Activated B cell treated with CpG ODN at 0.5 μM for 24 hours (primary cell): ENCODE measurements around the gene PSRC1. TPM values are rescaled to one million over a fixed set of nuclear protein-coding genes. Genes with fewer than 3 reads are reported as not detected.

Experiments
- ATAC-seq: fragments of 200-7000 bp; cut with Tn5 transposase; one replicate; pipeline ENCODE4 v1.10.0; 2021; ENCODE audit warnings: low read depth, mild to moderate bottlenecking, moderate library complexity
- CTCF ChIA-PET: fragments of 350-600 bp; sonication (Branson Sonifier 250); formaldehyde crosslinking; loops from one replicate; lab custom pipeline; 2021; ENCODE audit warnings: antibody characterized with exemption; lab: Charles Lee
- POLR2A ChIA-PET: fragments of 350-600 bp; sonication (Branson Sonifier 250); formaldehyde crosslinking; loops from one replicate; lab custom pipeline; 2021; ENCODE audit warnings: antibody characterized with exemption; lab: Charles Lee
- DNase-seq: peaks from one replicate; pipeline ENCODE4 v3.0.0; 2022
- H3K27ac Mint-ChIP-seq: one replicate; pipeline ENCODE4 v1.8.0; 2020; ENCODE audit warnings: mixed read lengths
- H3K27me3 Mint-ChIP-seq: one replicate; pipeline ENCODE4 v1.8.0; 2021; ENCODE audit warnings: mixed read lengths
- H3K36me3 Mint-ChIP-seq: one replicate; pipeline ENCODE4 v1.8.0; 2021; ENCODE audit warnings: low read depth, mixed read lengths
- H3K4me1 Mint-ChIP-seq: one replicate; pipeline ENCODE4 v1.8.0; 2021; ENCODE audit warnings: mixed read lengths
- H3K4me3 Mint-ChIP-seq: one replicate; pipeline ENCODE4 v1.8.0; 2020; ENCODE audit warnings: mild to moderate bottlenecking, mixed read lengths
- H3K9me3 Mint-ChIP-seq: one replicate; pipeline ENCODE4 v1.8.0; 2020; ENCODE audit warnings: mixed read lengths
- intact Hi-C: fragments of 100-400 bp; cut with micrococcal nuclease; formaldehyde crosslinking; loops from one replicate; pipeline ENCODE4 v1.15.1; 2024
- total RNA-seq: library from RNA; stranded (reverse); gene quantifications from 2 replicates; pipeline ENCODE4 v1.2.3, GENCODE V29; 2022
- TF ChIP-seq, protein P1 (sequence below): fragments of 200-600 bp; IDR thresholded peaks from one replicate; pipeline ENCODE4 v1.8.0; 2022; ENCODE audit warnings: antibody characterized with exemption, mild to moderate bottlenecking

PSRC1 gene
- total RNA-seq, 1 donor from 2014 or later = not detected

DNA sequence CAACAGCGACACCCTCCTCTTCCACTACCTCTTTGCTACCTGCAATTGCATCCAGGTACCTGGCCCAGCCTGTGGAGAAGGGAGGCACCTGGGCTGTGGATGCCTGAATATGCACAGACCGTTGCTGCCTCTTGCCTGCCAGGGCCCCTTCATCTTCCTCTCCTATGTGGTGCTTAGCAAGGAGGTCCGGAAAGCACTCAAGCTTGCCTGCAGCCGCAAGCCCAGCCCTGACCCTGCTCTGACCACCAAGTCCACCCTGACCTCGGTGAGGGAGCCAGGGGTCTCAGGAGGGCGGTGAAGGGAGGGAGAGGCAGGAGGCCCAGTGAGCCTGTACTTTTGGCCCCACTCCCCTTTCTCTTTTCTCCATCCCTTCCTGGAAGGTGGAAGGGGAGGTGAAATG is 11.5 kb downstream of the PSRC1 start:
- DNase-seq = no peak
- H3K4me1 Mint-ChIP-seq = no peaks in the 10 kb centered on the region
- no peak overlapping the region for H3K4me3 Mint-ChIP-seq
- ATAC-seq = no peak
- H3K27me3 Mint-ChIP-seq = no peaks in the 10 kb centered on the region
- H3K36me3 Mint-ChIP-seq = no peaks in the 10 kb centered on the region
- TF ChIP-seq, protein P1, sequence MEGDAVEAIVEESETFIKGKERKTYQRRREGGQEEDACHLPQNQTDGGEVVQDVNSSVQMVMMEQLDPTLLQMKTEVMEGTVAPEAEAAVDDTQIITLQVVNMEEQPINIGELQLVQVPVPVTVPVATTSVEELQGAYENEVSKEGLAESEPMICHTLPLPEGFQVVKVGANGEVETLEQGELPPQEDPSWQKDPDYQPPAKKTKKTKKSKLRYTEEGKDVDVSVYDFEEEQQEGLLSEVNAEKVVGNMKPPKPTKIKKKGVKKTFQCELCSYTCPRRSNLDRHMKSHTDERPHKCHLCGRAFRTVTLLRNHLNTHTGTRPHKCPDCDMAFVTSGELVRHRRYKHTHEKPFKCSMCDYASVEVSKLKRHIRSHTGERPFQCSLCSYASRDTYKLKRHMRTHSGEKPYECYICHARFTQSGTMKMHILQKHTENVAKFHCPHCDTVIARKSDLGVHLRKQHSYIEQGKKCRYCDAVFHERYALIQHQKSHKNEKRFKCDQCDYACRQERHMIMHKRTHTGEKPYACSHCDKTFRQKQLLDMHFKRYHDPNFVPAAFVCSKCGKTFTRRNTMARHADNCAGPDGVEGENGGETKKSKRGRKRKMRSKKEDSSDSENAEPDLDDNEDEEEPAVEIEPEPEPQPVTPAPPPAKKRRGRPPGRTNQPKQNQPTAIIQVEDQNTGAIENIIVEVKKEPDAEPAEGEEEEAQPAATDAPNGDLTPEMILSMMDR = no peak
- H3K27ac Mint-ChIP-seq = no peak overlapping the region
- CTCF ChIA-PET = no interaction called here
- POLR2A ChIA-PET = no interaction called here
- H3K9me3 Mint-ChIP-seq = no peaks in the 10 kb centered on the region
- intact Hi-C loops = no loop called here

DNA sequence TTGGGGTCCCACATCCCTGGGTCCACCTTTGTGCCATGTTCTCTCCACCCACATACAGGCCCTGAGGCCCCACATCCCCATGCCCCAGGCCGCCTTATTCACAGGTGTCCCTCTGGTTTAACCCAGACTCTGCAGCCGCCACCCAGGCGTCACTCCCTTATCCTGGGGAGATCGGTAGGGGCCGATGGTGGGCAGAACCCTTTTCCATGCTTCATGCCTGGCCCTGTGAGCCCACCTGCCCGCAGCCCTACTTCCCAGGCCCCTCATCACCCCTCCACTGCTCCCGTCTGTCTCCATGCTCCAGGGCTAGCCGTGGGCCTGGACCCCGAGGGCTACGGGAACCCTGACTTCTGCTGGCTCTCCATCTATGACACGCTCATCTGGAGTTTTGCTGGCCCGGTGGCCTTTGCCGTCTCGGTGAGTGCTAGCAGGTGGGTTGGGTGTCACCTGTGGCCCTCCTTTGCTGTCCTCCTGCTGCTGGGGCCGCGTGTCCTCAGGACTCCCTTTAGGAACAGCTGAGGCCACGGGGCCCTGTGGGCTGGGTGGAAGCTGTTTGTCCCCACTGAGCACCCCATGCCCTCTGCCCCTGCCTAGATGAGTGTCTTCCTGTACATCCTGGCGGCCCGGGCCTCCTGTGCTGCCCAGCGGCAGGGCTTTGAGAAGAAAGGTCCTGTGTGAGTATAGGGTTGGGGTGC is 12.2 kb downstream of the PSRC1 start:
- intact Hi-C loops = no loop called here
- CTCF ChIA-PET = no interaction called here
- DNase-seq (no peak), ATAC-seq (no peak)
- Mint-ChIP-seq H3K4me1 (no peaks in the 10 kb centered on the region), H3K36me3 (no peaks in the 10 kb centered on the region), H3K9me3 (no peaks in the 10 kb centered on the region), H3K27me3 (no peaks in the 10 kb centered on the region), H3K27ac (no peak overlapping the region), H3K4me3 (no peak overlapping the region)
- POLR2A ChIA-PET = no interaction called here
- TF ChIP-seq, protein P1 = no peak

DNA sequence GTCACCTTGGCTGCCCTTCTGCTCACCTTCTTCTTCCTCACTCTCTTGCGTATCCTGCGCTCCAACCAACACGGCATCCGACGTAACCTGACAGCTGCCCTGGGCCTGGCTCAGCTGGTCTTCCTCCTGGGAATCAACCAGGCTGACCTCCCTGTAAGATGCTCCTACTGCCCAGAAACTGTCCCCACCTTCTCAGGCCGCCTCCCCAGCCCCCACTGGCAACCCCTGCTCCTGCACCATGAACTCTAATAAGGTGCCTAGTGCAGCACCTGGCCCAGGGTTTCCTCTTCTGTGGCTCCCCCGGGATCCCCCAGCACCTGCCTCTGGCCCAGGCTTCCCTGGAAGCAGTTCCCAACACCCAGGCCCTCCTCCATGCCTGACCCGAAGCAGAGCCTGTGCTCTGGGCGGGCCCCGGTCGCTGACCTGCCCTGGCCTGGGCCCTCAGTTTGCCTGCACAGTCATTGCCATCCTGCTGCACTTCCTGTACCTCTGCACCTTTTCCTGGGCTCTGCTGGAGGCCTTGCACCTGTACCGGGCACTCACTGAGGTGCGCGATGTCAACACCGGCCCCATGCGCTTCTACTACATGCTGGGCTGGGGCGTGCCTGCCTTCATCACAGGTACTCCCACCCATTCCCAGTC is 12.8 kb downstream of the PSRC1 start:
- ATAC-seq (no peak), DNase-seq (no peak)
- ChIA-PET POLR2A (no interaction called here), CTCF (no interaction called here)
- intact Hi-C loops = no loop called here
- H3K27ac Mint-ChIP-seq = no peak overlapping the region
- no peaks in the 10 kb centered on the region for H3K4me1 Mint-ChIP-seq
- TF ChIP-seq, protein P1 = no peak
- no peak overlapping the region for H3K4me3 Mint-ChIP-seq
- H3K36me3 Mint-ChIP-seq = no peaks in the 10 kb centered on the region
- H3K27me3 Mint-ChIP-seq = no peaks in the 10 kb centered on the region
- H3K9me3 Mint-ChIP-seq = no peaks in the 10 kb centered on the region

DNA sequence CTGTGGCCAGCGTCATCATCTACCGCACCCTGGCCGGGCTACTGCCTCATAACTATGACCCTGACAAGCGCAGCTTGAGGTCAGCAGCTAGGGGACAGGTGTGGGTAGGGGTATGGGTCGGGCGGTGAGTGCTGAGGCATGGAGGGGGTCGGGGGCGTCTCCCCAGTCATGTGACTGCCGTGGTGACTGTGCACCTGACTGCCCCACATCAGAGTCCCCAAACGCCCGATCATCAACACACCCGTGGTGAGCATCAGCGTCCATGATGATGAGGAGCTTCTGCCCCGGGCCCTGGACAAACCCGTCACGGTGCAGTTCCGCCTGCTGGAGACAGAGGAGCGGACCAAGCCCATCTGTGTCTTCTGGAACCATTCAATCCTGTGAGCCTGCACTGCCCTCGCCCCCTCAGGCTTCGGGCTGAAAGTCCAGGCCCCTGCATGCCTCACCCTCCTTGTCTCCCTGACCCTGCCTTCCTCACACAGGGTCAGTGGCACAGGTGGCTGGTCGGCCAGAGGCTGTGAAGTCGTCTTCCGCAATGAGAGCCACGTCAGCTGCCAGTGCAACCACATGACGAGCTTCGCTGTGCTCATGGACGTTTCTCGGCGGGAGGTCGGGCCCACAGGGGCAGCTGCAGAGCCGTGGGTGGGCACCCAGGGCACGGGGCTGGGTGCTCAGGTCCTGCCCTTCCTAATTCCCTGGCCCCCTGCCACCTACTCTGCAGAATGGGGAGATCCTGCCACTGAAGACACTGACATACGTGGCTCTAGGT is 13.5 kb downstream of the PSRC1 start:
- no peaks in the 10 kb centered on the region for H3K36me3 Mint-ChIP-seq
- intact Hi-C loops = no loop called here
- ATAC-seq = no peak
- ChIA-PET CTCF (no interaction called here), POLR2A (interaction anchor here (0.6 kb wide), 1 partner anchor 122 kb away, joined by 3 read pairs; no protein-coding TSS in a partner anchor)
- no peaks in the 10 kb centered on the region for H3K4me1 Mint-ChIP-seq
- no peaks in the 10 kb centered on the region for H3K27me3 Mint-ChIP-seq
- DNase-seq = no peak
- H3K27ac Mint-ChIP-seq = no peak overlapping the region
- no peak overlapping the region for H3K4me3 Mint-ChIP-seq
- H3K9me3 Mint-ChIP-seq = no peaks in the 10 kb centered on the region
- TF ChIP-seq, protein P1 = no peak
